Suprapubic skin (tissue), 4 donors: ENCODE results near the gene YIF1A.

Experiments used
- POLR2A ChIP-seq, 2 donors: fragments of 450-650 bp; IDR thresholded peaks; one replicate each; pipeline ENCODE4 v1.6.1; 2017; ENCODE audit warnings: antibody characterized with exemption in 2 of 2, mild to moderate bottlenecking in 2 of 2, moderate library complexity in 2 of 2
- POLR2AphosphoS5 ChIP-seq, 3 donors: sonication (generic); formaldehyde crosslinking; IDR thresholded peaks; one replicate each; pipeline ENCODE4 v1.6.1; 2017; ENCODE audit warnings: antibody characterized with exemption in 3 of 3
- TF ChIP-seq, protein P1 (sequence below), 2 donors: fragments of 200-600 bp in 1 of 2; fragments of 450-650 bp in 1 of 2; sonication (generic) in 1 of 2; IDR thresholded peaks; one replicate each; pipeline ENCODE4 v1.5.1; 2016 to 2019; ENCODE audit warnings: antibody characterized with exemption in 2 of 2, mild to moderate bottlenecking in 1 of 2, moderate library complexity in 1 of 2

DNA sequence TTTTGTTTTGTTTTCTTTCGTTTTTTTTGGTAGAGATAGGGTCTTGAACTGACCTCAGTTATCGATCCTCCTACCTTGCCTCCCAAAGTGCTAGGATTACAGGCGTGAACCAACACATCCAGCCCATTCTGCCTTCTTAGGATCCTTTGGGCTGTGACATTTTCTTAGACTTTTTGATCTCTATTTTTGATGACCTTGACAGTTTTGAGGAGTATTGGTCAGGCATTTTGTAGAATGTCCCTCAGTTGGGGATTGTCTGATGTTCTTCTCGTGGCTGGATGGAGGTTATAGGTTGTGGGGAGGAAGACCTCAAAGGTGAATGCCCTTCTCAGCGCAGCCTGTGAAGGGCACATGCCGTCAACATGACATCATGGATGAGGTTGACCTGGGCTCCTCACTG, 40.0 kb downstream of the YIF1A start:
- TF ChIP-seq, protein P1, sequence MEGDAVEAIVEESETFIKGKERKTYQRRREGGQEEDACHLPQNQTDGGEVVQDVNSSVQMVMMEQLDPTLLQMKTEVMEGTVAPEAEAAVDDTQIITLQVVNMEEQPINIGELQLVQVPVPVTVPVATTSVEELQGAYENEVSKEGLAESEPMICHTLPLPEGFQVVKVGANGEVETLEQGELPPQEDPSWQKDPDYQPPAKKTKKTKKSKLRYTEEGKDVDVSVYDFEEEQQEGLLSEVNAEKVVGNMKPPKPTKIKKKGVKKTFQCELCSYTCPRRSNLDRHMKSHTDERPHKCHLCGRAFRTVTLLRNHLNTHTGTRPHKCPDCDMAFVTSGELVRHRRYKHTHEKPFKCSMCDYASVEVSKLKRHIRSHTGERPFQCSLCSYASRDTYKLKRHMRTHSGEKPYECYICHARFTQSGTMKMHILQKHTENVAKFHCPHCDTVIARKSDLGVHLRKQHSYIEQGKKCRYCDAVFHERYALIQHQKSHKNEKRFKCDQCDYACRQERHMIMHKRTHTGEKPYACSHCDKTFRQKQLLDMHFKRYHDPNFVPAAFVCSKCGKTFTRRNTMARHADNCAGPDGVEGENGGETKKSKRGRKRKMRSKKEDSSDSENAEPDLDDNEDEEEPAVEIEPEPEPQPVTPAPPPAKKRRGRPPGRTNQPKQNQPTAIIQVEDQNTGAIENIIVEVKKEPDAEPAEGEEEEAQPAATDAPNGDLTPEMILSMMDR (IDR thresholded peaks at IDR 0.05), result no peak
- TF ChIP-seq POLR2AphosphoS5 (IDR thresholded peaks at IDR 0.05), result no peak
- no peak for TF ChIP-seq POLR2A (IDR thresholded peaks at IDR 0.05)
